Osteocyte (in vitro differentiated cells): ENCODE measurements around the gene ANO4. TPM values are rescaled to one million over a fixed set of nuclear protein-coding genes. Genes with fewer than 3 reads are reported as not detected.

ENCODE experiments used
- DNase-seq: peaks from one replicate; pipeline ENCODE4 v3.0.0; 2021; ENCODE audit warnings: mixed read lengths; ENCODE audit not compliant: unreplicated experiment; ENCODE audit errors: extremely low spot score
- H3K27ac Mint-ChIP-seq: one replicate; pipeline ENCODE4 v1.8.0; 2021; ENCODE audit warnings: mild to moderate bottlenecking, mixed read lengths; ENCODE audit not compliant: unreplicated experiment
- H3K27me3 Mint-ChIP-seq: one replicate; pipeline ENCODE4 v1.8.0; 2021; ENCODE audit warnings: mixed read lengths; ENCODE audit not compliant: unreplicated experiment
- H3K36me3 Mint-ChIP-seq: one replicate; pipeline ENCODE4 v1.8.0; 2021; ENCODE audit warnings: mixed read lengths; ENCODE audit not compliant: unreplicated experiment
- H3K4me1 Mint-ChIP-seq: one replicate; pipeline ENCODE4 v1.8.0; 2021; ENCODE audit warnings: mixed read lengths; ENCODE audit not compliant: unreplicated experiment
- H3K4me3 Mint-ChIP-seq: one replicate; pipeline ENCODE4 v1.8.0; 2021; ENCODE audit warnings: mild to moderate bottlenecking, moderate library complexity, mixed read lengths; ENCODE audit not compliant: unreplicated experiment
- H3K9me3 Mint-ChIP-seq: one replicate; pipeline ENCODE4 v1.8.0; 2021; ENCODE audit warnings: mixed read lengths; ENCODE audit not compliant: unreplicated experiment
- CTCF ChIP-seq: fragments of 200-600 bp; sonication (generic); IDR thresholded peaks from 2 replicates; pipeline ENCODE4 v1.5.0; 2021; ENCODE audit warnings: antibody characterized with exemption, mild to moderate bottlenecking, moderate library complexity
- total RNA-seq: library from RNA; stranded (reverse); gene quantifications from 2 replicates; pipeline ENCODE4 v1.2.1, GENCODE V29; 2021

The ANO4 gene
- total RNA-seq, 1 donor from 2014 or later, result 0.48 TPM

DNA sequence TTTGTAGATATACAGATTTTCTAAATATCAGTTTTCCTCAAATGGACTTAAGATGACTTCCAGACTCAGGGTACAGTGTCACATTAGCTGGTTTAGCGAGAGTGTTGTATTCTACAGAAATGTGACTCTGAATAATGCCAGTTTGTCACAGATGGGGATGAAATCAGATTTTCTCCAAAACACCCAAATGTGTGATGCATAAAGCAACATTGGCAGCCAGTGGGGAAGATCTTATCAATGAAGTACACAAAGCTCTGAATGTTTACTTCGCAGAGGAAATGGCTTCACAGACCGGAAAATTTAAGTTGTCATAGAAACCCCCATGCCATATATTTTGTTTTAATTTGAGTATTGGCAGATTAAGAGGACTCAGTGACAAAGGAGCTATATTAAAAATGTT lies 29.9 kb downstream of the ANO4 start:
- H3K36me3 Mint-ChIP-seq, result no peaks in the 10 kb centered on the region
- no peaks in the 10 kb centered on the region for H3K27me3 Mint-ChIP-seq
- H3K4me3 Mint-ChIP-seq, result no peak overlapping the region
- no peaks in the 10 kb centered on the region for H3K4me1 Mint-ChIP-seq
- TF ChIP-seq CTCF, result no peak
- H3K27ac Mint-ChIP-seq, result no peak overlapping the region
- H3K9me3 Mint-ChIP-seq, result no peaks in the 10 kb centered on the region
- no peak for DNase-seq

DNA sequence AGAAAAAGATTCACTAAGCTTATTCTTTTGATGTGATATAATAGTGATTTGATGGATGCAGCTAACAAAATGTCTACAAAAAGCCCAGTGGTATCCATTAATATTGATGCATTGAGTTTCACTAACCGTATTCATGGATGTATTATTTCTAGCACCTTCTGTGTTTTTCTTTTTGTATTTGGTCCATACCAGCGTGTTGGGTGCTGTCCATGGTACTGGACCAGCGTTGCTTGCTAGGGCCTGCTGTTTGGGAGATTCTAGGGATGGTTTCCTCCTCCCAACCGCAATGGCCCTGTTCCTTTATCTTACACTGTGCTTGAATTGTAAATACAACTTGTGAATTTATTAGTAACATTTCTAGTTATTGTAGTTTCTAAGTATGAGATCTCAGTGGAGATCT lies 31.7 kb downstream of the ANO4 start:
- Mint-ChIP-seq H3K36me3 (no peaks in the 10 kb centered on the region), H3K27me3 (no peaks in the 10 kb centered on the region), H3K4me1 (no peaks in the 10 kb centered on the region), H3K4me3 (no peak overlapping the region), H3K27ac (no peak overlapping the region), H3K9me3 (no peaks in the 10 kb centered on the region)
- DNase-seq, result no peak
- TF ChIP-seq CTCF, result no peak

GRCh38 chr12:100827901-100828520 lies 33.4 kb downstream of the ANO4 start:
- no peak overlapping the region for H3K27ac Mint-ChIP-seq
- no peak for DNase-seq
- no peaks in the 10 kb centered on the region for H3K9me3 Mint-ChIP-seq
- no peak overlapping the region for H3K4me3 Mint-ChIP-seq
- H3K36me3 Mint-ChIP-seq, result no peaks in the 10 kb centered on the region
- peak; percentile 49 for TF ChIP-seq CTCF
- H3K27me3 Mint-ChIP-seq, result no peaks in the 10 kb centered on the region
- H3K4me1 Mint-ChIP-seq, result no peaks in the 10 kb centered on the region

DNA sequence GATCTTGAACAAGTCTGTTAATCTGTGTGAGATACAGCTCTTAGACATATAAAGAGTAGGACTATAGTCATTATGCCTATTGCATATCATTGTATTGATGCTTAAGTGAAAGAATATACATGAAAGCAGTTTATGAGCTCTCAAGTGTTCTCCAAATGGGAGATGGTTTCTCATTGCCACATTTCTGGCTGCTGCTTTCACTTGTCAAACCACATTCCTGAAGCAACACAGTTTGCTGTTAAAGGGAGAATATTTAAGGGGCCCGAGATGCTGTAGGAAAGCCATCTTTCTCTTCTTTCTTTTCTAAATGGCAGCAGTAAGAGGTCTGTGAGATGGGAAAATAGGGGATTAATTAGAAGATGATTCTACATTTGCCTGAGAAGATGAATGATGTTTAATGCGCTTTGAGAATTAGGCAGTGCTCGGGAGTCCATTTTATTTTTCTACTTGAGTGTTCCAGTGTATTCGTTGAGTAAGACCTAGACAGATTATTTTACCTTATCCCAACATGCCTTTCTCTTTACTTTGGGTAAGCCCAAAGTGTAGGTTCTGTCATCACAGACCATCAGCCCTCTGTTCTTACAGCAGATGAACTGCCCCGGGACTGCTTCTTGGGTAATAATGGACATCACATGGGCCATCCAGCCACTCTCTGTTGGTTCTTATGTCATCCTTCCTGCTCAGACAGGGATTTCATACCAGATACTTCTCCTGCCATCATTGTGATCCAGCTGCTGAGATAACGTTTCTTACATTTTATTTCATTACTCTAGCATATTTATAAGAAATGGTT lies 35.6 kb downstream of the ANO4 start:
- H3K27me3 Mint-ChIP-seq, result no peaks in the 10 kb centered on the region

More for the DNA sequence above, 35.6 kb downstream of the ANO4 start:
- Mint-ChIP-seq H3K27ac (no peak overlapping the region), H3K9me3 (no peaks in the 10 kb centered on the region), H3K36me3 (no peaks in the 10 kb centered on the region), H3K4me3 (no peak overlapping the region), H3K4me1 (no peaks in the 10 kb centered on the region)
- no peak for TF ChIP-seq CTCF
- no peak for DNase-seq
